Heart left ventricle (tissue), 13 donors: ENCODE results near the gene NPM3.

ENCODE experiments used
- POLR2A ChIP-seq, 2 donors: fragments of 450-650 bp; IDR thresholded peaks; one replicate each; pipeline ENCODE4 v1.6.1; 2017; ENCODE audit warnings: antibody characterized with exemption in 2 of 2, mild to moderate bottlenecking in 2 of 2, moderate library complexity in 2 of 2
- TF ChIP-seq, protein P1 (sequence below), 12 donors: fragments of 200-600 bp; sonication (generic) in 4 of 12; IDR thresholded peaks; one replicate each; pipeline versions ENCODE4 v1.5.0 to v1.8.0; 2018 to 2022; ENCODE audit warnings: antibody characterized with exemption in 12 of 12, mild to moderate bottlenecking in 5 of 12
- donor health status: ischemic (EF 13 %, LVEDD 7.1; RV severe dilation, severe dysfunction).
- donor health status: DM: no; HTN: yes; CAD: no.
- donor health status: DM: no; HTN: no; CAD: no.
- donor health status: ischemic (EF 25% LVEDD 6.9; RV normal size, moderate dysfunction).
- donor health status: ischemic (EF 25% LVEDD 5.7; RV mildly dilated, moderate dysfunction).
- donor health status: ischemic (EF 35%, LVEDD 5.7; RV mildly dilated, moderate dysfunction).
- donor health status: nonischemic (EF 11% LVEDD 7.7; RV severe dilation, severe dysfunction).
- donor health status: DM: yes; HTN: yes; CAD: no.
- donor health status: PGD.
- donor health status: ischemic (EF 29% LVEDD 5.4; RV normal size, mild dysfunction).
- donor health status: nonischemic (EF 23%, LVEDD 6.1; RV moderate dilation, normal function).

DNA sequence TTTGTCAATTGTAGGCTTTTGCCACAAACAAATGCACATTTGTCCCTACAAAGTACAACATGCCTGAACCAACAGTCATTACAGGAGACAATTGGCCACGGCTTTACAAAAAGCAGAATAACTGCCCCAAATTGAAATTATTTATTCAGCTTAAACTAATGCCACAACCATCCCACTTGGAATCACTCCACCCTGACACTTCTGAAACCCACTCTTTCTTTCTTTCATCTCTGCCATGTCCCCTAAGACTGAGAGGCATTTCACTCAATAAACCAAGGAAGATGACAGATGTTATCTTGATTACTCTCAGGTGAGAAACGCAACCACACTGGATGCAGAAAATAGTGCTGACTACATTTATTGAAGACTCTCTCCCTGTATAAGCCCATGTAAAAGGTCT is 2.6 kb upstream of the NPM3 start:
- TF ChIP-seq, protein P1, sequence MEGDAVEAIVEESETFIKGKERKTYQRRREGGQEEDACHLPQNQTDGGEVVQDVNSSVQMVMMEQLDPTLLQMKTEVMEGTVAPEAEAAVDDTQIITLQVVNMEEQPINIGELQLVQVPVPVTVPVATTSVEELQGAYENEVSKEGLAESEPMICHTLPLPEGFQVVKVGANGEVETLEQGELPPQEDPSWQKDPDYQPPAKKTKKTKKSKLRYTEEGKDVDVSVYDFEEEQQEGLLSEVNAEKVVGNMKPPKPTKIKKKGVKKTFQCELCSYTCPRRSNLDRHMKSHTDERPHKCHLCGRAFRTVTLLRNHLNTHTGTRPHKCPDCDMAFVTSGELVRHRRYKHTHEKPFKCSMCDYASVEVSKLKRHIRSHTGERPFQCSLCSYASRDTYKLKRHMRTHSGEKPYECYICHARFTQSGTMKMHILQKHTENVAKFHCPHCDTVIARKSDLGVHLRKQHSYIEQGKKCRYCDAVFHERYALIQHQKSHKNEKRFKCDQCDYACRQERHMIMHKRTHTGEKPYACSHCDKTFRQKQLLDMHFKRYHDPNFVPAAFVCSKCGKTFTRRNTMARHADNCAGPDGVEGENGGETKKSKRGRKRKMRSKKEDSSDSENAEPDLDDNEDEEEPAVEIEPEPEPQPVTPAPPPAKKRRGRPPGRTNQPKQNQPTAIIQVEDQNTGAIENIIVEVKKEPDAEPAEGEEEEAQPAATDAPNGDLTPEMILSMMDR (IDR thresholded peaks at IDR 0.05): no peak
- TF ChIP-seq POLR2A (IDR thresholded peaks at IDR 0.05): no peak
